ENCODE results near the gene GNE. TPM values are rescaled to one million over a fixed set of nuclear protein-coding genes. Genes with fewer than 3 reads are reported as not detected.

GNE gene
- total and polyA plus RNA-seq, 10 of the 15 experiments (the other 5 are each of a cell fraction or from before 2014, with no cell fraction given), result 4.1 to 13.6 (median 10.7) TPM

DNA sequence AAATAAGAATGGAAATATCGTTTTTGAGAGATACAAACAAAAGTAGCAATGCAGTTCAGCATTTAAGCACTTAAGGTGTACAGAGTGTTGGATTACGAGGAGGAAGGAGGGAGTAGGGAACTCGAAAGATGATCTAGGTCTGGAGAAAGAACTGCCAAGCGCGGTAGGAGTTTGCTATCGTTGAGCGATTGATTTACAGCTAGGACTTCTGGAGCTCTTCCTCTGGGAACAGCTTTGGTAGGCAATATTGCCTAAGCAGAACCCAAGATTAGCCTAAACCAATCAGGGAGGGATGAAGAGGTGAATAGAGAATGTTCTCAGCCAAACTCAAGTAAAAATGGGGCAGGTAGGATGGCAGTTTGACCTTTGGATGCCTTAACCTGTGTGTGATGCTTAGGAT lies 66.6 kb downstream of the GNE start:
- H3K4me2 ChIP-seq (ENCODE audit: control insufficient read depth, insufficient read depth), result peak overlapping the region; percentile 87
- no peaks in the 10 kb centered on the region for H3K27me3 ChIP-seq (replicated peaks in 1 of 2; ENCODE audit: control insufficient read depth in 2 of 2, insufficient read depth in 2 of 2, low read length in 1 of 2)
- FAIRE-seq (no peak), DNase-seq (ENCODE audit: low read depth, low spot score) (no peak), ATAC-seq (no peak)
- peaks cover 13% of the 10 kb centered on the region for H3K4me1 ChIP-seq (ENCODE audit: control insufficient read depth, insufficient read depth, low read length)
- intact Hi-C loops (cut with micrococcal nuclease; ENCODE audit: unreplicated experiment) (loop anchor here (5.0 kb wide), 2 partner anchors 66 to 136 kb away; partner anchors contain the start of gene GNE), in situ Hi-C loops (cut with MboI) (no loop called here)
- H2AFZ ChIP-seq (ENCODE audit: control insufficient read depth, low read depth, low read length), result no peak overlapping the region
- H3K27ac ChIP-seq (ENCODE audit: control insufficient read depth, insufficient read depth), result peak overlapping the region; percentile 88
- H3K9me3 ChIP-seq (replicated peaks; ENCODE audit: control insufficient read depth, insufficient read depth, low read length), result no peaks in the 10 kb centered on the region
- SMC1A ChIA-PET (ENCODE audit: uncharacterized antibody, unreplicated experiment), result interaction anchor here (1.0 to 3.1 kb wide), 5 partner anchors 9 to 791 kb away, joined by 3 to 17 read pairs (median 3); no protein-coding TSS in a partner anchor
- peak overlapping the region; percentile 86 for H3K4me3 ChIP-seq
- BruUV-seq (replicated peaks), result no TSS peak
- H3K79me2 ChIP-seq (ENCODE audit: control insufficient read depth, insufficient read depth, low read length), result peaks cover 49% of the 10 kb centered on the region
- TF ChIP-seq, protein P1, sequence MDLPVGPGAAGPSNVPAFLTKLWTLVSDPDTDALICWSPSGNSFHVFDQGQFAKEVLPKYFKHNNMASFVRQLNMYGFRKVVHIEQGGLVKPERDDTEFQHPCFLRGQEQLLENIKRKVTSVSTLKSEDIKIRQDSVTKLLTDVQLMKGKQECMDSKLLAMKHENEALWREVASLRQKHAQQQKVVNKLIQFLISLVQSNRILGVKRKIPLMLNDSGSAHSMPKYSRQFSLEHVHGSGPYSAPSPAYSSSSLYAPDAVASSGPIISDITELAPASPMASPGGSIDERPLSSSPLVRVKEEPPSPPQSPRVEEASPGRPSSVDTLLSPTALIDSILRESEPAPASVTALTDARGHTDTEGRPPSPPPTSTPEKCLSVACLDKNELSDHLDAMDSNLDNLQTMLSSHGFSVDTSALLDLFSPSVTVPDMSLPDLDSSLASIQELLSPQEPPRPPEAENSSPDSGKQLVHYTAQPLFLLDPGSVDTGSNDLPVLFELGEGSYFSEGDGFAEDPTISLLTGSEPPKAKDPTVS (IDR thresholded peaks at IDR 0.05; ENCODE audit: low read depth, low read length), result no peak
- no peak for TF ChIP-seq YBX1 (IDR thresholded peaks at IDR 0.05)
- TF ChIP-seq CHD2 (IDR thresholded peaks at IDR 0.05; ENCODE audit: borderline replicate concordance, low read depth, low read length), result no peak
- TF ChIP-seq WRNIP1 (IDR thresholded peaks at IDR 0.05; ENCODE audit: borderline replicate concordance, low read depth, low read length), result no peak
- TF ChIP-seq KAT2A (conservative IDR thresholded peaks at IDR 0.05; ENCODE audit: control insufficient read depth, low read depth, low read length), result no peak
- TF ChIP-seq, protein P2, sequence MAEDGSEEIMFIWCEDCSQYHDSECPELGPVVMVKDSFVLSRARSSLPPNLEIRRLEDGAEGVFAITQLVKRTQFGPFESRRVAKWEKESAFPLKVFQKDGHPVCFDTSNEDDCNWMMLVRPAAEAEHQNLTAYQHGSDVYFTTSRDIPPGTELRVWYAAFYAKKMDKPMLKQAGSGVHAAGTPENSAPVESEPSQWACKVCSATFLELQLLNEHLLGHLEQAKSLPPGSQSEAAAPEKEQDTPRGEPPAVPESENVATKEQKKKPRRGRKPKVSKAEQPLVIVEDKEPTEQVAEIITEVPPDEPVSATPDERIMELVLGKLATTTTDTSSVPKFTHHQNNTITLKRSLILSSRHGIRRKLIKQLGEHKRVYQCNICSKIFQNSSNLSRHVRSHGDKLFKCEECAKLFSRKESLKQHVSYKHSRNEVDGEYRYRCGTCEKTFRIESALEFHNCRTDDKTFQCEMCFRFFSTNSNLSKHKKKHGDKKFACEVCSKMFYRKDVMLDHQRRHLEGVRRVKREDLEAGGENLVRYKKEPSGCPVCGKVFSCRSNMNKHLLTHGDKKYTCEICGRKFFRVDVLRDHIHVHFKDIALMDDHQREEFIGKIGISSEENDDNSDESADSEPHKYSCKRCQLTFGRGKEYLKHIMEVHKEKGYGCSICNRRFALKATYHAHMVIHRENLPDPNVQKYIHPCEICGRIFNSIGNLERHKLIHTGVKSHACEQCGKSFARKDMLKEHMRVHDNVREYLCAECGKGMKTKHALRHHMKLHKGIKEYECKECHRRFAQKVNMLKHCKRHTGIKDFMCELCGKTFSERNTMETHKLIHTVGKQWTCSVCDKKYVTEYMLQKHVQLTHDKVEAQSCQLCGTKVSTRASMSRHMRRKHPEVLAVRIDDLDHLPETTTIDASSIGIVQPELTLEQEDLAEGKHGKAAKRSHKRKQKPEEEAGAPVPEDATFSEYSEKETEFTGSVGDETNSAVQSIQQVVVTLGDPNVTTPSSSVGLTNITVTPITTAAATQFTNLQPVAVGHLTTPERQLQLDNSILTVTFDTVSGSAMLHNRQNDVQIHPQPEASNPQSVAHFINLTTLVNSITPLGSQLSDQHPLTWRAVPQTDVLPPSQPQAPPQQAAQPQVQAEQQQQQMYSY (CRISPR knock-in tag; IDR thresholded peaks at IDR 0.05), result no peak
- TF ChIP-seq ASH2L (IDR thresholded peaks at IDR 0.05; ENCODE audit: borderline replicate concordance, low read depth), result no peak
- POLR2A ChIA-PET, result interaction anchor here (0.6 kb wide), 1 partner anchor 78 kb away, joined by 9 read pairs; no protein-coding TSS in a partner anchor
- peak overlapping the region; percentile 96 for H3K9ac ChIP-seq (ENCODE audit: control insufficient read depth, insufficient read depth, low read length)
- CTCF ChIA-PET, result interaction anchor here (0.8 to 3.8 kb wide), 6 partner anchors 9 to 495 kb away, joined by 3 to 40 read pairs (median 8); no protein-coding TSS in a partner anchor
- RAD21 ChIA-PET (ENCODE audit: unreplicated experiment), result interaction anchor here (0.7 to 2.9 kb wide), 3 partner anchors 25 to 137 kb away, joined by 4 to 10 read pairs (median 9); partner anchors contain the start of gene GNE
- peaks cover 8% of the 10 kb centered on the region; the same call in 1 of the 2 replicates for H4K20me1 ChIP-seq (ENCODE audit: control insufficient read depth, insufficient read depth)
- H3K36me3 ChIP-seq (ENCODE audit: control insufficient read depth in 2 of 2, insufficient read depth in 2 of 2, low read length in 1 of 2), result peaks cover 0 to 11% of the 10 kb centered on the region in 2 experiments; a peak in 2 of 4 replicates
- under 1% methylated on average over 7 of the region's 7 CpGs for WGBS (ENCODE audit: insufficient coverage, insufficient replicate concordance, low lambda C conversion rate, missing lambda C conversion rate)

Measured in GM12878 (cell line).